H1 (cell line): ENCODE results near the gene GLRX3.

Experiments used
- CTCF ChIP-seq, 3 experiments: IDR thresholded peaks; 1 replicate in 2 of 3; 2 replicates in 1 of 3; pipeline versions ENCODE4 v1.5.1 to v1.6.1; 2011; ENCODE audit warnings: low read length in 3 of 3, mild to moderate bottlenecking in 3 of 3, inconsistent platforms in 2 of 3, low read depth in 1 of 3, moderate library complexity in 1 of 3; ENCODE audit not compliant: insufficient read depth in 1 of 3; ENCODE audit errors: control extremely low read depth in 1 of 3
- RNF2 ChIP-seq: fragments of 200-900, 300-1000 bp; sonication (generic); IDR thresholded peaks from 2 replicates; pipeline ENCODE4 v1.7.1; 2016; ENCODE audit warnings: borderline replicate concordance, low read depth, mild to moderate bottlenecking, antibody characterized with exemption, low read length; ENCODE audit not compliant: poor library complexity, severe bottlenecking; ENCODE audit errors: missing control alignments
- SAP30 ChIP-seq: fragments of 300-600 bp; sonication (generic); IDR thresholded peaks from 2 replicates; pipeline ENCODE4 v1.7.1; 2012; ENCODE audit warnings: low read length, moderate library complexity, mild to moderate bottlenecking, inconsistent platforms; ENCODE audit not compliant: insufficient read depth, insufficient replicate concordance
- SIN3A ChIP-seq, 2 experiments: IDR thresholded peaks in 1 of 2; conservative IDR thresholded peaks in 1 of 2; 2 replicates each; pipeline ENCODE4 v1.6.1; 2011 to 2012; ENCODE audit warnings: low read length in 2 of 2, improper control_type of control experiment in 1 of 2, low read depth in 1 of 2, mild to moderate bottlenecking in 1 of 2

- TF ChIP-seq SAP30 (no peak), CTCF (IDR thresholded peaks at IDR 0.05; ENCODE audit: control extremely low read depth in 1 of 3, insufficient read depth in 1 of 3, low read depth in 1 of 3, low read length in 3 of 3) (no peak), SIN3A (conservative IDR thresholded peaks at IDR 0.05 in 1 of 2, IDR thresholded peaks at IDR 0.05 in 1 of 2; ENCODE audit: low read depth in 1 of 2, low read length in 2 of 2) (no peak), RNF2 (no peak)
Observed at GRCh38 chr10:130108934-130109604, 27.1 kb upstream of the GLRX3 start.
